Cardiac septum (tissue), 1 donor: ENCODE results near the gene DDX11. TPM values are rescaled to one million over a fixed set of nuclear protein-coding genes. Genes with fewer than 3 reads are reported as not detected.
"Not testable (repeated sequence)": the region's sequence is repeated elsewhere in the genome, so short reads cannot be mapped to it uniquely, and the experiment has no call there.

ENCODE experiments used
- DNase-seq: peaks from one replicate; pipeline ENCODE4 v3.0.0-alpha.2; 2020; ENCODE audit warnings: low spot score
- intact Hi-C: fragments of 100-400 bp; cut with DNase I; formaldehyde crosslinking; loops from one replicate; pipeline ENCODE4 v1.14.0; 2022
- total RNA-seq: library from RNA; stranded (reverse); fragmentation: NEBNext Ultra II Directional; extraction: Animal tissue kit (Norgen Biotek cat#: 25700); gene quantifications from one replicate; pipeline ENCODE4 v1.2.1, GENCODE V29; 2021
- donor health status: DM: no; HTN: no; CAD: no.

Gene DDX11
- total RNA-seq, 1 donor from 2014 or later, result 3.4 TPM

DNA sequence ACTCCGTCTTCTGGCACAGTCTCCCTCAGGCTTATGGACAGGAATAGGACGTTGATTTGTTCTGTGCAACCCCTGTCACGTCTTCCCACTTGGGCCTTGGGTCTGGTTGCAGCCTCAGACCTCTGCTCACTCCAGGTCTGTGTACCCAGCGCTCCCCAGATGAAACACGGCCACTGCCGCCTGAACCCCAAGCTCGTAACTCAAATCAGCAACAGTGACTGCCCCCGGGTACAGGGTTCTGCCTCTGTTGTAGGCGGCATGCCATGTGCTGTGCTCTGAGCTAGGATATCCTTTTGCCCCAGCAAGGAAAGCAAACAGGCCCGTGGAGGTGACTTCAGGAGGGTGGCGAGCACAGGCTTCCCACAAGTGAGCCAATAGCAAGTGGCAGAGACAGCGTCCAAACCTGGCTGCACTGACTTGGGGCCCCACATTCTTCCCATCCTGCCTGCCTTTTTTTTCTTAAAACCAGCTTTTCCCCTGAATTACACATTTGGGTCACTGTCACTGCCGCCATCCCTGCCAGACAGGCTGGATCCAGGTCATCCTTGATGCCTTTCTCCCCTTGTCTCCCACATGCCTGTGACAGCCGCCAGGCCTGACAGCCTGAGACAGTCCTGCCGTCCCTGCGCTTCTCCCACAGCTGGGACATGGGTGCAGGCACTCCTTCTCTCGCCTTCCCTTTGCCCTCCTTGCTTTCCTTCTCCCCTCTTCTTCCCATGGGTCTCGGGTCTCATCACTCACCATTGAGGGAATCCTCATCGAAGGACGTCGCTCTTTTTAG, 21.6 kb downstream of the DDX11 start:
- DNase-seq, intact Hi-C loops: not testable (repeated sequence)

DNA sequence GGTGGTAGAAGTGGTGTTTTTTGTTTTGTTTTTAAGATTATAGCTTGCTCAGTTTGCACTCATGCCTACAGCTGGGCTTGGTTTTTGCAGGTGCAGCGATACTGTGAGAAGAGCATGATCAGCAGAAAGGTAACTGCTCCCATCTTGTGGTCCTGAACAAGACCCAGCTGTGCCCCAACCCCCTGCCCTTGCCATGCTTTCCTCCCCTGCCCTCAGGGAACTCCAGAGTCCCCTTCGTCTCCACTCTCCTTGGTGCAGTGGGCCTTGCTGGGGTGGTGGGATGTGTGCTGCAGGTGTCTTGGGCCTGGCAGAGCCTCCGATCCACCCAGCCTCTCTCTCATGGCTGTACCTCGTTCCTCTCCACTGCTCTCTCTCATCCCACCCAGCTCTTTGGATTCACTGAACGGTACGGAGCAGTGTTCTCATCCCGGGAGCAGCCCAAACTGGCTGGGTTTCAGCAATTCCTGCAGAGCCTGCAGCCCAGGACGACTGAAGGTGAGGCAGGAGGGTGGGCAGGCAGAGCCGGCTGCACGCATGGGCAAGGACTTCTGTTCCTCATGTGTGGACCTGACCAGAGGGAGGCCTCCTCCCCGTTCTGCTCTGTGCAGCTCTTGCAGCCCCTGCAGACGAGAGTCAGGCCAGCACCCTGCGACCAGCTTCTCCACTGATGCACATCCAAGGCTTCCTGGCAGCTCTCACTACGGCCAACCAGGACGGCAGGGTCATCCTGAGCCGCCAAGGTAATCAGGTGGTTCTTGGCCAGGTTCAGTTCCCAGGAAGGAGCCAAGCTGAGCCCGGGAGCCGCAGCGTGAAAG, 22.8 kb downstream of the DDX11 start:
- DNase-seq, intact Hi-C loops: not testable (repeated sequence)

- intact Hi-C loops, DNase-seq: not testable (repeated sequence)
Measured at GRCh38 chr12:31097819-31098218, 24.2 kb downstream of the DDX11 start.

DNA sequence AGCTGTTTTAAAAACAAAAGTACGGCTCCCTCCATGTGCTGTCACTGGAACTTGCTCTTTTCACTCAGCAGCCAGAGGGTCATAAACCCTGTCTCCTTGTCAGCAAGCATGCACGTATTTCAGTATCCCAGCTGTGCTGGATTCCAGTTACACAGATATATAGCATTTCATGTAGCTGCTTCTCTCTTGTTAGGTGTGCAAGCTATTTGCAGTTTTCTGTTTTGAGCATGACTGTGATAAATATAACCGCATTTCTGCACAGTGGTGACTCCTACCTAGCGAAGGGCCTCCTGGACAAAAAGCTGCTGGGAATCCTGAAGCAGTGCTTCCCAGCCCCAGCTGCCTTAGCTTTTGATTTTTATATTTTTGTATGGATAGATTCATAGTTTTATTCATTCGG, 24.7 kb downstream of the DDX11 start:
- intact Hi-C loops, DNase-seq: not testable (repeated sequence)

DNA sequence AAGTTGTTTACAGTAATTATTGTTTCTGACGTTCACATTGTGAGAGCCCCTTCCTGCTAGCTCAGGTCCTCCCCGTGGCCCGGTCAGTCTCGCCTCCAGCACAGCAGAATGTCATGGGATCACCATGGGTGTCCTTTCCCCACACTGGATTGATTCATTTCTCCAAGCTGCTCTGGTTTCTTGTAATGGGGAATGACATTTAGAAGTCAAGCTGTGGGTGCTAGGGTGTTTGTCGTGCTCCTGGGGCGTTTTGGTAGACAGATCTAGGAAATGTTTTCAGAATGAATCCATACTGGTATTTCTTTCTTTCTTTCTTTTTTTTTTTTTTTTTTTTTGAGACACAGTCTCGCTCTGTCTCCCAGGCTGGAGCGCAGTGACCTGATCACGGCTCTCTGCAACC, 25.1 kb downstream of the DDX11 start:
- intact Hi-C loops, DNase-seq: not testable (repeated sequence)

GRCh38 chr12:31099434-31099833, 25.8 kb downstream of the DDX11 start:
- intact Hi-C loops, DNase-seq: not testable (repeated sequence)

- intact Hi-C loops, DNase-seq: not testable (repeated sequence)
Measured at GRCh38 chr12:31100503-31101208, 27.0 kb downstream of the DDX11 start.

- DNase-seq, intact Hi-C loops: not testable (repeated sequence)
Measured at GRCh38 chr12:31102125-31102524, 28.5 kb downstream of the DDX11 start.

- intact Hi-C loops, DNase-seq: not testable (repeated sequence)
Measured at GRCh38 chr12:31102596-31102995, 28.9 kb downstream of the DDX11 start.

DNA sequence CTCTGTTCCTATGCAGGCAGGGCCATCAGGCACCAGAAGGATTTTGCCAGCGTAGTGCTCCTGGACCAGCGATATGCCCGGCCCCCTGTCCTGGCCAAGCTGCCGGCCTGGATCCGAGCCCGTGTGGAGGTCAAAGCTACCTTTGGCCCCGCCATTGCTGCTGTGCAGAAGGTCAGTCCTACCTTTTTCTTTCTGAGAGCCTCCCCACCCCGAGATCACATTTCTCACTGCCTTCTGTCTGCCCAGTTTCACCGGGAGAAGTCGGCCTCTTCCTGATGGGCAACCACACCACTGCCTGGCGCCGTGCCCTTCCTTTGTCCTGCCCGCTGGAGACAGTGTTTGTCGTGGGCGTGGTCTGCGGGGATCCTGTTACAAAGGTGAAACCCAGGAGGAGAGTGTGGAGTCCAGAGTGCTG, 29.9 kb downstream of the DDX11 start:
- DNase-seq, intact Hi-C loops: not testable (repeated sequence)

DNA sequence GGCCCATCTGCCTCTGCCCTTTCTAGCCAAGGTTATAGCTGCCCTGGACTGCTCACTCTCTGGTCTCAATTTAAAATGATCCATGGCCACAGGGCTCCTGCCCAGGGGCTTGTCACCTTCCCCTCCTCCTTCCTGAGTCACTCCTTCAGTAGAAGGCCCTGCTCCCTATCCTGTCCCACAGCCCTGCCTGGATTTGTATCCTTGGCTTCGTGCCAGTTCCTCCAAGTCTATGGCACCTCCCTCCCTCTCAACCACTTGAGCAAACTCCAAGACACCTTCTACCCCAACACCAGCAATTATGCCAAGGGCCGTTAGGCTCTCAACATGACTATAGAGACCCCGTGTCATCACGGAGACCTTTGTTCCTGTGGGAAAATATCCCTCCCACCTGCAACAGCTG, 30.6 kb downstream of the DDX11 start:
- DNase-seq, intact Hi-C loops: not testable (repeated sequence)

- intact Hi-C loops, DNase-seq: not testable (repeated sequence)
Measured at GRCh38 chr12:31104773-31105172, 31.1 kb downstream of the DDX11 start.

- intact Hi-C loops, result no loop called here
- DNase-seq, result peak; percentile 24
Measured at GRCh38 chr12:31105668-31106067, 32.0 kb downstream of the DDX11 start.

DNA sequence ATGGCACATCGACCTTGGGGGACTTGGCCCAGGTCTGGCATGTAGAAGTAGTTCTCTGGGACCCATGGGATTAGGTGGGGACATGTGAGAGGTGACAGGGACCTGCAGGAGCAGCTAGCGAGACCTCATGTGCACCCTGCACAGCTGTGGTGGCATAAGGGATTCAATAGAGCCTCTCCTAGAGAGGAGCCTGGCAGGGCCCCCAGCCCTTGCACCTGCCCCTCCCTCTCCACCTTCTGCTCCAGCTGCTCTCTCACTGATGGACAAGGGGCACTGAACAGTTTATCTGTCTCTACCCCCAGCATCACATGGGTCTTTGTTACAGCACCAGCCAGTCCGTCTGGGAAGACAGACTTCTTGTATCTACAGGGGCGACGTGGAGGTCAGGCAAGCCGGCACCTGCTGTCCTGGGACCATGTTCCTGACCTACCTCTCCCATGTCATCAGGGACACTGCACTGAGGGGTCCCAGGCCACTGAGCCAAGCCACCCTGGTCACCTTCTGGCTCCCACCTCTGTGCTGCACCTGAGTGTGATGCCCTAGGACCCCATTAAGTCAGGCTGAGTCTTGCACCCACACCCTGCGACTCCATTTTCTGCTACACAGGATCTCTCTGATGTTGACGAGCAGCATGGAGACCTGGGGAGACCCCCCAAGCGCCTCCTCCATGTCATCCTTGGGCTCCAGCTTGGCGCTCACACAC, 32.6 kb downstream of the DDX11 start:
- intact Hi-C loops, result no loop called here
- DNase-seq, result peak; percentile 47

DNA sequence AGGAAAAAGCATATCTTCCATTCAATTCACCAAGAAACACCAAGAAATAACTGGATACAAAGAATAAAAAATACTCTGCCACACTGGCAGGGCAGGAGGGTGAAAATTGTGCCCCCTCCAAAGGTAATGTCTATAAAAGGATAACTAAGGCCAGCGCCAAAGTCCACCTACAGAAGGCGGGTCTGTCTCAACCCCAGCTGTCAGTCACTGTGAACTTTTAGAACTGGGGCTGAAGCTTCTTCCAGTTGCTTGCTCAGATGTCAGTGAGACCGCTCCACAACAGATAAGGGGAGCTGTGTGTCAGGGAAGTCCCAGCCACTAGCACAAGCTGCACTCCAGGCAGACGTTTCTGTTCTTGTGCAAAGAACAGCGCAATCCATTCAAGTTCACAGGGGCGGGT, 36.1 kb downstream of the DDX11 start:
- DNase-seq, intact Hi-C loops: not testable (repeated sequence)

- DNase-seq, intact Hi-C loops: not testable (repeated sequence)
Measured at GRCh38 chr12:31110263-31110662, 36.6 kb downstream of the DDX11 start.

GRCh38 chr12:31115092-31115601, 41.5 kb downstream of the DDX11 start:
- DNase-seq, intact Hi-C loops: not testable (repeated sequence)

DNA sequence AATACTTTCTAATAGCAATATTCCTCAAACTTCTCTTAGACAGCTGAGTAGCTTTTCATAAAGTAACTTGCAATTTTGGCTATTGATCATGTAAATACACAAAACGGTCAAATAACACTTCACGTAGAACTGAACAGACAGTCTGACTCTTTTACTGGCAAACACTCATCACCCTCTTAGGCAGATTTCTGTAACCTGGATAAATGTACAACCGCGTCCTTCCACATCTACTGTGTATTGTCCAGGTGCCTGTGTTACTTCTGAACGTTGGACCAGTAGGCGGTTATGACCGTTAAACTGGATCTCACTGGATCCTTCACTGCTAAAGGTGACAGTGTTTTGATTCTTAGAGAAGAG, 43.2 kb downstream of the DDX11 start:
- intact Hi-C loops, result not testable (repeated sequence)

More for the DNA sequence above, 43.2 kb downstream of the DDX11 start:
- not testable (repeated sequence) for DNase-seq
